Lower lobe of right lung (tissue), 2 donors: ENCODE data around the gene SLIT3. TPM values are rescaled to one million over a fixed set of nuclear protein-coding genes. Genes with fewer than 3 reads are reported as not detected.

Source experiments
- ATAC-seq, 2 donors: fragments of 200-7000 bp; cut with Tn5 transposase; one replicate each; pipeline ENCODE4 v1.9.1; 2020 to 2022; ENCODE audit warnings: mild to moderate bottlenecking in 2 of 2, moderate library complexity in 2 of 2
- DNase-seq: peaks from one replicate; pipeline ENCODE4 v3.0.0-alpha.2; 2020
- H3K27ac ChIP-seq: fragments of 200-600 bp; one replicate; pipeline ENCODE4 v1.8.0; 2022
- H3K27me3 ChIP-seq: fragments of 200-600 bp; one replicate; pipeline ENCODE4 v1.8.0; 2022; ENCODE audit warnings: low read depth
- H3K36me3 ChIP-seq: fragments of 200-600 bp; one replicate; pipeline ENCODE4 v1.8.0; 2022; ENCODE audit warnings: mild to moderate bottlenecking
- H3K4me1 ChIP-seq: fragments of 200-600 bp; one replicate; pipeline ENCODE4 v1.8.0; 2022
- H3K4me3 ChIP-seq: fragments of 200-600 bp; one replicate; pipeline ENCODE4 v1.8.0; 2022; ENCODE audit warnings: mild to moderate bottlenecking
- H3K9me3 ChIP-seq: fragments of 200-600 bp; one replicate; pipeline ENCODE4 v1.8.0; 2022
- intact Hi-C: fragments of 100-400 bp; cut with DNase I; formaldehyde crosslinking; loops from one replicate; pipeline ENCODE4 v1.11.0; 2022
- total RNA-seq: library from RNA; stranded (reverse); fragmentation: NEBNext Ultra II Directional; extraction: Animal tissue kit (Norgen Biotek cat#: 25700); gene quantifications from one replicate; pipeline ENCODE4 v1.2.1, GENCODE V29; 2021
- TF ChIP-seq, protein P1 (sequence below): fragments of 200-600 bp; IDR thresholded peaks from one replicate; pipeline ENCODE4 v1.8.0; 2022; ENCODE audit warnings: antibody characterized with exemption, mild to moderate bottlenecking
- donor health status: DM: no; HTN: yes; CAD: no; lungs with severe emphysema.

Gene SLIT3
- total RNA-seq, 1 donor from 2014 or later = 48.6 TPM

DNA sequence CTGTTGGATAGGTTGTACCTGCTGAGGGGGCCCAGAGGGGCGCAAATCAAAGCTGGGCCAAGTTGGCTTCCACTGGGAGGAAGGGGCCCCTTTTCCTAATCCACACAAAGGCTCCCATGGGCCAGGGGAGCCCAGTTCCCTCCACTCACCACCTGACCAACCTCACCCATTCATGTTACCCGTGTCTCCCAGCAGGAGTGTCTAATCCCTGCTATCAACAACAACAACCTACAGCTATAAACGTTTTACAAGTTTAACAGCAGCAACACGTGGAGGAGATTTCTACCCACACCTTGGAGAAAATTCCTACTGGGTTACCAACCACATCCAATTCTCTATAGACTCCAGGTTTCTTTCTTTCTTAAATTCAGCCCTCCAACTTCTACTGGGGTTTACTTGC, 216.2 kb downstream of the SLIT3 start:
- H3K27ac ChIP-seq = no peak overlapping the region
- no peaks in the 10 kb centered on the region for H3K27me3 ChIP-seq
- H3K4me1 ChIP-seq = no peaks in the 10 kb centered on the region
- no peaks in the 10 kb centered on the region for H3K36me3 ChIP-seq
- H3K4me3 ChIP-seq = no peak overlapping the region
- intact Hi-C loops = no loop called here
- no peak for ATAC-seq
- H3K9me3 ChIP-seq = no peaks in the 10 kb centered on the region
- TF ChIP-seq, protein P1, sequence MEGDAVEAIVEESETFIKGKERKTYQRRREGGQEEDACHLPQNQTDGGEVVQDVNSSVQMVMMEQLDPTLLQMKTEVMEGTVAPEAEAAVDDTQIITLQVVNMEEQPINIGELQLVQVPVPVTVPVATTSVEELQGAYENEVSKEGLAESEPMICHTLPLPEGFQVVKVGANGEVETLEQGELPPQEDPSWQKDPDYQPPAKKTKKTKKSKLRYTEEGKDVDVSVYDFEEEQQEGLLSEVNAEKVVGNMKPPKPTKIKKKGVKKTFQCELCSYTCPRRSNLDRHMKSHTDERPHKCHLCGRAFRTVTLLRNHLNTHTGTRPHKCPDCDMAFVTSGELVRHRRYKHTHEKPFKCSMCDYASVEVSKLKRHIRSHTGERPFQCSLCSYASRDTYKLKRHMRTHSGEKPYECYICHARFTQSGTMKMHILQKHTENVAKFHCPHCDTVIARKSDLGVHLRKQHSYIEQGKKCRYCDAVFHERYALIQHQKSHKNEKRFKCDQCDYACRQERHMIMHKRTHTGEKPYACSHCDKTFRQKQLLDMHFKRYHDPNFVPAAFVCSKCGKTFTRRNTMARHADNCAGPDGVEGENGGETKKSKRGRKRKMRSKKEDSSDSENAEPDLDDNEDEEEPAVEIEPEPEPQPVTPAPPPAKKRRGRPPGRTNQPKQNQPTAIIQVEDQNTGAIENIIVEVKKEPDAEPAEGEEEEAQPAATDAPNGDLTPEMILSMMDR = no peak
- no peak for DNase-seq

DNA sequence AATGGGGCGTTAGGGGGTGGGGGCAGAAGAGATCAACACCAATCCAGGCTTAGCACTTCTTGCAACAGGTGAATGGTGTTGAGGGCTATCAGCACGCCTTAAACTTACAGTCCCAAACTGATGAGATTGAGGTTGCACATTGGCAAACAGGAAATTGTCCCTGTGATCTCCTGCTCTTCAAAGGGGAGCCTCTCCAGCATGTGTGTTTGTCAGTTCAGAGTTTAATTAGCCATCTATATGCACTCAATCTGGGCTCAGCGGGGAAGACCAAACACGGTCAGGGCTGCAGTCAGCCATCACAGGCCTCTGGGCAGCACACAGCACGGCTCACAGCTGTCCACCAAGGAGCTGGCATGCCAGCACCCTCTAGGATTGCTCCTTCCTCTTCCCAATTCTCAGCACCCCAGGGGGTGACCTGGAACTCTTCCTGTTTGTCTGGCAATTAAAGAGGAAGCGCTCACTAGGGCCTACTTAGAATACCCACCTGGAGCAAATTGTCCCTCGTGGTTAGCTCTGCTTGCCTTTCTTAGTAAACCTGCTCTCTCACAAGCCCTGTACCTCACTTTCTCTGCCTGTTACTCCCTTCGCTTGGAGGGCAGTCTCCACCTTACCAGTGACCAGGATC, 217.4 kb downstream of the SLIT3 start:
- DNase-seq = no peak
- TF ChIP-seq, protein P1 = no peak
- intact Hi-C loops = no loop called here
- Histone ChIP-seq H3K27ac (no peak overlapping the region), H3K36me3 (no peaks in the 10 kb centered on the region), H3K4me3 (no peak overlapping the region), H3K4me1 (no peaks in the 10 kb centered on the region), H3K27me3 (no peaks in the 10 kb centered on the region), H3K9me3 (no peaks in the 10 kb centered on the region)
- no peak for ATAC-seq

DNA sequence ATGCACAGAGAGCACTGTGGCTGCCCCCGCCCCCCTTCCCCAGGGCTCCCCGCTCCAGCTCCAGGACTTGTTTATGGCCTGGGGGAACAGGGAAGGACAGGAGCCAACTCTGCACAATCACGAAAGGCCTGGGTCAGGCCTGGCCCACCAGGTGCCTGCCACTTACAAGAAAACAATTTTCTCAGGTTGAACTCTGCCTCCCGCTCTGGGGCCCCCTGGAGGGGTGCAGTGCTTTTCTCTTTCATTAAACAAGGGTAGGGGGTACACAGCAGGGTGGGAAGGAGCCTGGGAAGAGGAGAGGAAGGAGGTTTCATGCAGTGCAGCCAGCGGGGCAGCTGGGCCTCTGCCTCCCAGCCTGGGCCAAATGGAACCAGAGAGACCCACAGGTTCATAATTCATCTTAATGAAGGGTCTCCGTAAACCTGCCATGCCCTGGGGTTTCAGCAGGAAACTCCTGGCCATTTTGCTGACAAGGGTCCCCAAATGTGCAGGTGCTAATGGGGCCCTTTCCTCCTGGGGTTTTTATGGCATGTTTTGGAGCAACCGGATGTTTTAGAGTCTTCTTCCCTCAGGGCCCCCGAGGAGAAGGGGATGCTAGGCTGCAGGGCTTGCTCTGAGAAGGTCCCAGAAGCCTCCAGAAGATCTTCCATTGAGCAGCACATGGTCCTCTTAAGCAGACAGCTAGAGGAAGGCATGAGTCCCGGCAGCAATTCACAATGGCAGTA, 219.8 kb downstream of the SLIT3 start:
- Histone ChIP-seq H3K4me3 (no peak overlapping the region), H3K4me1 (no peaks in the 10 kb centered on the region), H3K27me3 (no peaks in the 10 kb centered on the region), H3K36me3 (no peaks in the 10 kb centered on the region), H3K27ac (no peak overlapping the region), H3K9me3 (no peaks in the 10 kb centered on the region)
- intact Hi-C loops = no loop called here
- DNase-seq (no peak), ATAC-seq (no peak)
- TF ChIP-seq, protein P1 = no peak

DNA sequence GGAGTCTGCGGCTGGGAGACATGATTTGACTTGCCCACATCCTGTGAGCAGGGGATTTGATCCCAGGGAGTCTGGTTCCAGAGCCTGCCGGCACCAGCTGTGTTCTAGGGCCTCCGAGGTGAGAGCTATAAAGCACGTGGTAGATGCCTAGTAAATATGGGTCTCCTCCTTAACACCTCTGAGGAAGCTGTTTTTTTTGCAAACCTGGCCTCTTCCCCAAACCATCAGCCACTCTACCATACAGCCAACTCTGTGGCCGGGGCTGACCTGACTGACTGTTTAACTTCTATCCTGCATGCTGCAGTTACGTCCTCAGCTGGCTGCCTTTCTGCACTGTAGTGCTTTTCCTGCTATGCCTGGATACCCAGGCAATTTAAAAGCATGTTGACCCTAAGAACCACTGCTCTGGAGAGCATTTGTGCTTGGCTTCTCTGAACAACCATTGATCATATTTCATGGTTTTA, 220.5 kb downstream of the SLIT3 start:
- Histone ChIP-seq H3K27ac (no peak overlapping the region), H3K4me1 (no peaks in the 10 kb centered on the region), H3K27me3 (no peaks in the 10 kb centered on the region), H3K4me3 (no peak overlapping the region), H3K9me3 (no peaks in the 10 kb centered on the region), H3K36me3 (no peaks in the 10 kb centered on the region)
- intact Hi-C loops = no loop called here
- TF ChIP-seq, protein P1 = no peak
- ATAC-seq (peak in 1 of 2 donors; percentile 52), DNase-seq (no peak)

DNA sequence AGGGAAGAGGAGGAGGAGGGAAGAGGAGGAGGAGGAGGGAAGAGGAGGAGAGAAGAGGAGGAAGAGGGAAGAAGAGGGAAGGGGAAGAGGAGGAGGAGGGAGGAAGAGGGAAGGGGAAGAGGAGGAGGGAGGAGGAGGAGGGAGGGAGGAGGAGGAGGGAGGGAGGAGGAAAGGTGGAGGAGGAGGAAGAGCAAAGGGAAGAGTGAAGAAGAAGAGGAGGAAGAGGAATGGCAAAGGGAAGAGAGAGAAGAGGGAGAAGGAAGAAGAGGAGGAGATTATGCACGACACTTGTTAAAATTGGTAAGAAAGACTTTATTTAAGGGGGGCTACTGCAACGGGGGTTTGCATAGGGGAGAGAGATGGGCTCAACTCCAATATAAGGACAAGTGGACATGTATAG, 221.2 kb downstream of the SLIT3 start:
- H3K9me3 ChIP-seq = no peaks in the 10 kb centered on the region
- no peaks in the 10 kb centered on the region for H3K36me3 ChIP-seq
- no peak overlapping the region for H3K4me3 ChIP-seq
- intact Hi-C loops = no loop called here
- TF ChIP-seq, protein P1 = no peak
- ATAC-seq (no peak), DNase-seq (no peak)
- H3K4me1 ChIP-seq = no peaks in the 10 kb centered on the region
- H3K27me3 ChIP-seq = no peaks in the 10 kb centered on the region
- no peak overlapping the region for H3K27ac ChIP-seq
